Measurements from ENCODE around the gene RPL22. TPM values are rescaled to one million over a fixed set of nuclear protein-coding genes. Genes with fewer than 3 reads are reported as not detected.

The RPL22 gene
- total and polyA plus RNA-seq, 2 of the 13 experiments (the other 11 are each of a cell fraction or from before 2014, with no cell fraction given), result 214 to 545 TPM

DNA sequence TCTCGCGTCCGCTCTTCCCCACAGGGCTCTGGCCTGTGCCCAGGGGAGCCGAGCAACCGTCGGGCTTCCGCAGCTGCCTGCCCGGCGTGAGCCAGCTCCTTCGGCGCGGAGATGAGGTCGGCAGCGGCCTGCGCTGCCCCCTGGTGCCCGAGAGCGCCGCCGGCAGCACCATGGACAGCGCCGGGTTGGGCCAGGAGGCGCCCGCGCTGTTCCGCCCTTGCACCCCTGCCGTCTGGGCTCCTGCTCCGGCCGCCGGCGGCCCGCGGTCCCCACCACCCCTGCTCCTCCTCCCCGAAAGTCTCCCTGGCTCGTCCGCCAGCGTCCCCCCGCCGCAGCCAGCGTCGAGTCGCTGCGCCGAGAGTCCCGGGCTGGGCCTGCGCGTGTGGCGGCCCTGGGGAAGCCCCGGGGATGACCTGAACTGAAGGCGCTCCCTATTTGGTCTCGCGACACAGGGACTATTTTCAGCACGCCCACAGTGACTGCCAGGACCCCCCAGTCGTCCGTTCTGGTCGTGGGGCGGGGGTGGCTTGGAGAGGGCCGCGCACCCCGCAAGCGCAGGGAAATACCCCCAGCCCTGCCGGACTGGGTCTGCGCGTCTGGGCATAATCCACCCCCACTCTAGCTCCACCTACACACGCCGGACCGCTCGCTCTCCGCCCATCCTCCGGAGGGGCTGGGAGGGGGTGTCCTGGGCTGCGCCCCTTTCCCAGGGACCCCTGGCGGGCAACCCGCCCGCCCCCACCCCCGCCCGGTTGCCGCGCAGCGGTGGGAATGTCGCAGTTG lies 45.9 kb upstream of the RPL22 start (continued):
- TF ChIP-seq, protein P1, sequence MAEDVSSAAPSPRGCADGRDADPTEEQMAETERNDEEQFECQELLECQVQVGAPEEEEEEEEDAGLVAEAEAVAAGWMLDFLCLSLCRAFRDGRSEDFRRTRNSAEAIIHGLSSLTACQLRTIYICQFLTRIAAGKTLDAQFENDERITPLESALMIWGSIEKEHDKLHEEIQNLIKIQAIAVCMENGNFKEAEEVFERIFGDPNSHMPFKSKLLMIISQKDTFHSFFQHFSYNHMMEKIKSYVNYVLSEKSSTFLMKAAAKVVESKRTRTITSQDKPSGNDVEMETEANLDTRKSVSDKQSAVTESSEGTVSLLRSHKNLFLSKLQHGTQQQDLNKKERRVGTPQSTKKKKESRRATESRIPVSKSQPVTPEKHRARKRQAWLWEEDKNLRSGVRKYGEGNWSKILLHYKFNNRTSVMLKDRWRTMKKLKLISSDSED (CRISPR knock-in tag; IDR thresholded peaks at IDR 0.05), result peak; percentile 82; the same call in 1 of the 2 replicates
- TF ChIP-seq PAWR (CRISPR knock-in tag; IDR thresholded peaks at IDR 0.05; ENCODE audit: borderline replicate concordance), result peak; percentile 79; the same call in 1 of the 2 replicates
- TF ChIP-seq, protein P2, sequence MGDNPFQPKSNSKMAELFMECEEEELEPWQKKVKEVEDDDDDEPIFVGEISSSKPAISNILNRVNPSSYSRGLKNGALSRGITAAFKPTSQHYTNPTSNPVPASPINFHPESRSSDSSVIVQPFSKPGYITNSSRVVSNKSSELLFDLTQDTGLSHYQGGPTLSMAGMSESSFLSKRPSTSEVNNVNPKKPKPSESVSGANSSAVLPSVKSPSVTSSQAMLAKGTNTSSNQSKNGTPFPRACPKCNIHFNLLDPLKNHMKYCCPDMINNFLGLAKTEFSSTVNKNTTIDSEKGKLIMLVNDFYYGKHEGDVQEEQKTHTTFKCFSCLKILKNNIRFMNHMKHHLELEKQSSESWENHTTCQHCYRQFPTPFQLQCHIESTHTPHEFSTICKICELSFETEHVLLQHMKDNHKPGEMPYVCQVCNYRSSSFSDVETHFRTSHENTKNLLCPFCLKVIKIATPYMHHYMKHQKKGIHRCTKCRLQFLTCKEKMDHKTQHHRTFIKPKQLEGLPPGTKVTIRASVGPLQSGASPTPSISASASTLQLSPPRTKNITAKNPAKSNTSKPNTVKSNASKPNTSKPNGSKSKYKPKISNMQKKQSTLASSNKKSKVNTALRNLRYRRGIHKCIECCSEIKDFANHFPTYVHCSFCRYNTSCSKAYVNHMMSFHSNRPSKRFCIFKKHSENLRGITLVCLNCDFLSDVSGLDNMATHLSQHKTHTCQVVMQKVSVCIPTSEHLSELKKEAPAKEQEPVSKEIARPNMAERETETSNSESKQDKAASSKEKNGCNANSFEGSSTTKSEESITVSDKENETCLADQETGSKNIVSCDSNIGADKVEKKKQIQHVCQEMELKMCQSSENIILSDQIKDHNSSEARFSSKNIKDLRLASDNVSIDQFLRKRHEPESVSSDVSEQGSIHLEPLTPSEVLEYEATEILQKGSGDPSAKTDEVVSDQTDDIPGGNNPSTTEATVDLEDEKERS (CRISPR knock-in tag; IDR thresholded peaks at IDR 0.05), result peak; percentile 89
- TF ChIP-seq FOSL2 (CRISPR knock-in tag; IDR thresholded peaks at IDR 0.05), result peak; percentile 76
- TF ChIP-seq, protein P3, sequence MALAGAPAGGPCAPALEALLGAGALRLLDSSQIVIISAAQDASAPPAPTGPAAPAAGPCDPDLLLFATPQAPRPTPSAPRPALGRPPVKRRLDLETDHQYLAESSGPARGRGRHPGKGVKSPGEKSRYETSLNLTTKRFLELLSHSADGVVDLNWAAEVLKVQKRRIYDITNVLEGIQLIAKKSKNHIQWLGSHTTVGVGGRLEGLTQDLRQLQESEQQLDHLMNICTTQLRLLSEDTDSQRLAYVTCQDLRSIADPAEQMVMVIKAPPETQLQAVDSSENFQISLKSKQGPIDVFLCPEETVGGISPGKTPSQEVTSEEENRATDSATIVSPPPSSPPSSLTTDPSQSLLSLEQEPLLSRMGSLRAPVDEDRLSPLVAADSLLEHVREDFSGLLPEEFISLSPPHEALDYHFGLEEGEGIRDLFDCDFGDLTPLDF (CRISPR knock-in tag; IDR thresholded peaks at IDR 0.05), result peak; percentile 84
- peak; percentile 58; the same call in 1 of the 2 replicates for TF ChIP-seq CEBPG (CRISPR knock-in tag; IDR thresholded peaks at IDR 0.05)
- peak; percentile 96 for TF ChIP-seq NFKBIZ (CRISPR knock-in tag; IDR thresholded peaks at IDR 0.05)
- TF ChIP-seq, protein P4, sequence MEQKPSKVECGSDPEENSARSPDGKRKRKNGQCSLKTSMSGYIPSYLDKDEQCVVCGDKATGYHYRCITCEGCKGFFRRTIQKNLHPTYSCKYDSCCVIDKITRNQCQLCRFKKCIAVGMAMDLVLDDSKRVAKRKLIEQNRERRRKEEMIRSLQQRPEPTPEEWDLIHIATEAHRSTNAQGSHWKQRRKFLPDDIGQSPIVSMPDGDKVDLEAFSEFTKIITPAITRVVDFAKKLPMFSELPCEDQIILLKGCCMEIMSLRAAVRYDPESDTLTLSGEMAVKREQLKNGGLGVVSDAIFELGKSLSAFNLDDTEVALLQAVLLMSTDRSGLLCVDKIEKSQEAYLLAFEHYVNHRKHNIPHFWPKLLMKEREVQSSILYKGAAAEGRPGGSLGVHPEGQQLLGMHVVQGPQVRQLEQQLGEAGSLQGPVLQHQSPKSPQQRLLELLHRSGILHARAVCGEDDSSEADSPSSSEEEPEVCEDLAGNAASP (CRISPR knock-in tag; IDR thresholded peaks at IDR 0.05; ENCODE audit: borderline replicate concordance), result peak; percentile 96
- peak; percentile 99 for TF ChIP-seq KDM4B (CRISPR knock-in tag; IDR thresholded peaks at IDR 0.05)
- peak; percentile 99 for TF ChIP-seq HOXA9 (CRISPR knock-in tag; IDR thresholded peaks at IDR 0.05; ENCODE audit: borderline replicate concordance)
- peak; percentile 86 for TF ChIP-seq GFI1 (CRISPR knock-in tag; IDR thresholded peaks at IDR 0.05; ENCODE audit: borderline replicate concordance)
- TF ChIP-seq ZNF670 (CRISPR knock-in tag; IDR thresholded peaks at IDR 0.05; ENCODE audit: borderline replicate concordance), result peak; percentile 61; the same call in 1 of the 2 replicates
- TF ChIP-seq NR3C1 (CRISPR knock-in tag; IDR thresholded peaks at IDR 0.05), result peak; percentile 58; the same call in 1 of the 2 replicates
- TF ChIP-seq, protein P5, sequence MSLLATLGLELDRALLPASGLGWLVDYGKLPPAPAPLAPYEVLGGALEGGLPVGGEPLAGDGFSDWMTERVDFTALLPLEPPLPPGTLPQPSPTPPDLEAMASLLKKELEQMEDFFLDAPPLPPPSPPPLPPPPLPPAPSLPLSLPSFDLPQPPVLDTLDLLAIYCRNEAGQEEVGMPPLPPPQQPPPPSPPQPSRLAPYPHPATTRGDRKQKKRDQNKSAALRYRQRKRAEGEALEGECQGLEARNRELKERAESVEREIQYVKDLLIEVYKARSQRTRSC (CRISPR knock-in tag; IDR thresholded peaks at IDR 0.05; ENCODE audit: low read depth), result peak; percentile 98
- peak; percentile 95 for TF ChIP-seq ZNF564 (CRISPR knock-in tag; IDR thresholded peaks at IDR 0.05)
- TF ChIP-seq ZNF232 (CRISPR knock-in tag; IDR thresholded peaks at IDR 0.05; ENCODE audit: borderline replicate concordance), result peak; percentile 99
- peak; percentile 95; the same call in 1 of the 2 replicates for TF ChIP-seq ZNF484 (CRISPR knock-in tag; IDR thresholded peaks at IDR 0.05; ENCODE audit: borderline replicate concordance, low read depth)
- no peak for TF ChIP-seq TRIM24 (CRISPR knock-in tag; IDR thresholded peaks at IDR 0.05)
- TF ChIP-seq ZFP36L2 (CRISPR knock-in tag; IDR thresholded peaks at IDR 0.05), result peak; percentile 98
- TF ChIP-seq, protein P6, sequence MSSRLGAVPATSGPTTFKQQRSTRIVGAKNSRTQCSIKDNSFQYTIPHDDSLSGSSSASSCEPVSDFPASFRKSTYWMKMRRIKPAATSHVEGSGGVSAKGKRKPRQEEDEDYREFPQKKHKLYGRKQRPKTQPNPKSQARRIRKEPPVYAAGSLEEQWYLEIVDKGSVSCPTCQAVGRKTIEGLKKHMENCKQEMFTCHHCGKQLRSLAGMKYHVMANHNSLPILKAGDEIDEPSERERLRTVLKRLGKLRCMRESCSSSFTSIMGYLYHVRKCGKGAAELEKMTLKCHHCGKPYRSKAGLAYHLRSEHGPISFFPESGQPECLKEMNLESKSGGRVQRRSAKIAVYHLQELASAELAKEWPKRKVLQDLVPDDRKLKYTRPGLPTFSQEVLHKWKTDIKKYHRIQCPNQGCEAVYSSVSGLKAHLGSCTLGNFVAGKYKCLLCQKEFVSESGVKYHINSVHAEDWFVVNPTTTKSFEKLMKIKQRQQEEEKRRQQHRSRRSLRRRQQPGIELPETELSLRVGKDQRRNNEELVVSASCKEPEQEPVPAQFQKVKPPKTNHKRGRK (CRISPR knock-in tag; IDR thresholded peaks at IDR 0.05), result no peak
